HepG2 (cell line): Measurements from ENCODE around the gene SPAG5. TPM values are rescaled to one million over a fixed set of nuclear protein-coding genes. Genes with fewer than 3 reads are reported as not detected.

Experiments used
- ATAC-seq: fragments of 200-7000 bp; cut with Tn5 transposase; 3 replicates; pipeline ENCODE4 v1.9.1; 2020; ENCODE audit warnings: mild to moderate bottlenecking, moderate library complexity
- BruUV-seq: library from RNA; stranded (reverse); fragments of 400-500 nt; replicated peaks from 2 replicates; lab custom pipeline; 2021; lab: Mats Ljungman, UMichigan
- CTCF ChIA-PET: fragments of 300-600 bp; formaldehyde crosslinking; extraction: SDS; loops from one replicate; lab custom pipeline; 2021; ENCODE audit warnings: low total read pairs, inconsistent platforms, low intra/inter-chr PET ratio; lab: Yijun Ruan, JAX
- POLR2A ChIA-PET: fragments of 350-600 bp; sonication (Branson Sonifier 250); formaldehyde crosslinking; loops from one replicate; lab custom pipeline; 2020; ENCODE audit warnings: antibody characterized with exemption, inconsistent platforms; lab: Yijun Ruan, JAX
- DNase-seq: peaks from one replicate; pipeline ENCODE4 v3.0.0-alpha.2; 2015; ENCODE audit warnings: low spot score
- FAIRE-seq: peaks from 3 replicates; lab custom pipeline; 2011; peaks lifted over from hg19 to GRCh38; lab: Jason Lieb, UNC
- H2AFZ ChIP-seq: one replicate; pipeline ENCODE4 v1.6.1; 2011; ENCODE audit warnings: low read length, inconsistent platforms
- H3K27ac ChIP-seq: fragments of 300-600 bp; 3 replicates; pipeline ENCODE4 v1.8.0; 2011; ENCODE audit warnings: mixed run types, mild to moderate bottlenecking, mixed read lengths, low read length, inconsistent platforms; ENCODE audit not compliant: insufficient read depth; ENCODE audit errors: extremely low read length
- H3K27me3 ChIP-seq, 2 experiments: fragments of 200-600 bp in 1 of 2; 2 replicates in 1 of 2; 3 replicates in 1 of 2; pipeline versions ENCODE4 v1.6.0 to v1.8.0; 2011; ENCODE audit warnings: low read length in 2 of 2, mild to moderate bottlenecking in 2 of 2, moderate library complexity in 2 of 2, inconsistent platforms in 1 of 2; ENCODE audit not compliant: insufficient read depth in 2 of 2, control insufficient read depth in 1 of 2
- H3K36me3 ChIP-seq, 2 experiments: fragments of 200-600 bp in 1 of 2; replicated peaks in 1 of 2; 2 replicates in 1 of 2; 3 replicates in 1 of 2; pipeline versions ENCODE4 v1.5.1 to v1.8.0; 2011; ENCODE audit warnings: low read length in 2 of 2, inconsistent platforms in 1 of 2; ENCODE audit not compliant: insufficient read depth in 2 of 2, control insufficient read depth in 1 of 2
- H3K4me1 ChIP-seq: 2 replicates; pipeline ENCODE4 v1.5.1; 2012; ENCODE audit warnings: low read length, inconsistent platforms; ENCODE audit not compliant: insufficient read depth
- H3K4me2 ChIP-seq: 2 replicates; pipeline ENCODE4 v1.6.0; 2011; ENCODE audit warnings: low read depth, low read length, inconsistent platforms
- H3K4me3 ChIP-seq, 3 experiments: fragments of 200-600 bp in 1 of 3; sonication (generic), shearing (Covaris generic) in 1 of 3; replicated peaks in 1 of 3; 2 replicates each; pipeline ENCODE4 v1.5.1; 2011 to 2016; ENCODE audit warnings: low read length in 3 of 3, inconsistent platforms in 2 of 3, low read depth in 2 of 3, mild to moderate bottlenecking in 2 of 3, control low read depth in 1 of 3, mixed read lengths in 1 of 3; ENCODE audit not compliant: insufficient read depth in 1 of 3
- H3K79me2 ChIP-seq: one replicate; pipeline ENCODE4 v1.6.1; 2011; ENCODE audit warnings: low read length, inconsistent platforms; ENCODE audit not compliant: insufficient read depth
- H3K9ac ChIP-seq: 2 replicates; pipeline ENCODE4 v1.6.0; 2011; ENCODE audit warnings: mild to moderate bottlenecking, low read depth, low read length, inconsistent platforms; ENCODE audit not compliant: insufficient read depth
- H3K9me3 ChIP-seq: 2 replicates; pipeline ENCODE4 v1.5.1; 2012; ENCODE audit warnings: mild to moderate bottlenecking, low read length
- H4K20me1 ChIP-seq: 2 replicates; pipeline ENCODE4 v1.6.0; 2011; ENCODE audit warnings: inconsistent platforms, mild to moderate bottlenecking, low read length, moderate library complexity; ENCODE audit not compliant: insufficient read depth
- DMAP1 ChIP-seq: IDR thresholded peaks from 2 replicates; pipeline ENCODE4 v1.6.1; 2016
- ETV5 ChIP-seq: IDR thresholded peaks from 2 replicates; pipeline ENCODE4 v1.6.1; 2018; ENCODE audit warnings: missing biosample characterization, missing genetic modification reagents, inconsistent platforms, borderline replicate concordance
- GLMP ChIP-seq: sonication (generic); formaldehyde crosslinking; IDR thresholded peaks from 2 replicates; pipeline ENCODE4 v1.9.0; 2021; ENCODE audit warnings: missing genetic modification reagents, mild to moderate bottlenecking, borderline replicate concordance
- HNRNPH1 ChIP-seq: fragments of 200-400 bp; formaldehyde crosslinking; optimal IDR thresholded peaks from 2 replicates; pipeline ENCODE3; 2017; ENCODE audit warnings: mild to moderate bottlenecking, low read depth, low read length
- KLF9 ChIP-seq: IDR thresholded peaks from 2 replicates; pipeline ENCODE4 v1.6.1; 2016; ENCODE audit warnings: low read depth
- REPIN1 ChIP-seq: sonication (generic); formaldehyde crosslinking; IDR thresholded peaks from 2 replicates; pipeline ENCODE4 v1.8.0; 2022; ENCODE audit warnings: missing genetic modification reagents, low read depth, mild to moderate bottlenecking, borderline replicate concordance
- SALL1 ChIP-seq: sonication (generic); formaldehyde crosslinking; IDR thresholded peaks from 2 replicates; pipeline ENCODE4 v1.8.0; 2022; ENCODE audit warnings: mild to moderate bottlenecking, missing genetic modification reagents
- SMAD1 ChIP-seq: sonication (generic); formaldehyde crosslinking; IDR thresholded peaks from 2 replicates; pipeline ENCODE4 v1.4.0; 2020; ENCODE audit warnings: missing genetic modification reagents, low read depth, mild to moderate bottlenecking, borderline replicate concordance
- SP1 ChIP-seq, 2 experiments: fragments of 450-650 bp in 1 of 2; sonication (generic) in 1 of 2; formaldehyde crosslinking in 1 of 2; IDR thresholded peaks; 2 replicates each; pipeline versions ENCODE4 v1.4.0 to v1.6.1; 2016 to 2020; ENCODE audit warnings: missing genetic modification reagents in 1 of 2
- ZC3H4 ChIP-seq: sonication (generic); formaldehyde crosslinking; IDR thresholded peaks from 2 replicates; pipeline ENCODE4 v1.4.0; 2020; ENCODE audit warnings: missing genetic modification reagents, borderline replicate concordance
- ZFP37 ChIP-seq: sonication (generic); formaldehyde crosslinking; IDR thresholded peaks from 2 replicates; pipeline ENCODE4 v1.4.0; 2020; ENCODE audit warnings: missing genetic modification reagents, borderline replicate concordance
- ZNF224 ChIP-seq: sonication (generic); formaldehyde crosslinking; IDR thresholded peaks from 2 replicates; pipeline ENCODE4 v1.5.0; 2020; ENCODE audit warnings: mild to moderate bottlenecking, missing genetic modification reagents
- ZNF512B ChIP-seq: sonication (generic); formaldehyde crosslinking; IDR thresholded peaks from 2 replicates; pipeline ENCODE4 v1.5.1; 2020; ENCODE audit warnings: missing genetic modification reagents, mild to moderate bottlenecking, borderline replicate concordance
- ZNF652 ChIP-seq: IDR thresholded peaks from 2 replicates; pipeline ENCODE4 v1.6.1; 2016; ENCODE audit warnings: low read depth, borderline replicate concordance
- ZNF737 ChIP-seq: sonication (generic); formaldehyde crosslinking; IDR thresholded peaks from 2 replicates; pipeline ENCODE4 v1.5.0; 2020; ENCODE audit warnings: missing genetic modification reagents, mild to moderate bottlenecking, borderline replicate concordance
- WGBS: methylation state at CpG from one replicate; pipeline ENCODE4 v1.1.6; 2017; ENCODE audit warnings: low lambda C conversion rate; 5-methylcytosine and 5-hydroxymethylcytosine counted together
- in situ Hi-C: cut with HindIII; loops from 2 replicates; pipeline ENCODE4 v1.10.0; 2017; ENCODE audit warnings: low pct_unique_long_range_greater_than_20kb; ENCODE audit not compliant: extremely low pct_ligation_motif_present
- intact Hi-C: fragments of 100-400 bp; cut with micrococcal nuclease; formaldehyde crosslinking; loops from one replicate; pipeline ENCODE4 v1.10.0; 2022; ENCODE audit not compliant: unreplicated experiment
- polyA plus RNA-seq, 8 experiments: library from polyadenylated mRNA; depleted of rRNA in 3 of 8; stranded (reverse) in 7 of 8; unstranded in 1 of 8; fragments of >200 nt; fragmentation: Illumina TruSeq in 4 of 8; extraction: Trizol in 4 of 8; gene quantifications; 2 replicates each; pipeline versions ENCODE4 v1.2.1 to v1.2.3, GENCODE V29; 2011 to 2016; ENCODE audit warnings: low read depth in 4 of 8, missing spikeins in 1 of 8, mixed read lengths in 1 of 8; ENCODE audit not compliant: insufficient read depth in 1 of 8
- total RNA-seq, 5 experiments: library from RNA; depleted of rRNA; stranded (reverse); fragments of >200 nt; fragmentation: Illumina TruSeq; extraction: Trizol; gene quantifications; 2 replicates each; pipeline ENCODE4 v1.2.3, GENCODE V29; 2016; ENCODE audit warnings: low read depth in 1 of 5
- TF ChIP-seq, protein P1 (sequence below): sonication (generic); formaldehyde crosslinking; IDR thresholded peaks from 2 replicates; pipeline ENCODE4 v1.8.0; 2022; ENCODE audit warnings: missing genetic modification reagents, low read depth, mild to moderate bottlenecking, borderline replicate concordance
- TF ChIP-seq, protein P2 (sequence below): sonication (generic); formaldehyde crosslinking; IDR thresholded peaks from 2 replicates; pipeline ENCODE4 v1.4.0; 2020; ENCODE audit warnings: missing genetic modification reagents
- TF ChIP-seq, protein P3 (sequence below): sonication (generic); formaldehyde crosslinking; IDR thresholded peaks from 2 replicates; pipeline ENCODE4 v1.4.0; 2020; ENCODE audit warnings: missing genetic modification reagents

SPAG5 gene
- total and polyA plus RNA-seq, 2 of the 13 experiments (the other 11 are each of a cell fraction or from before 2014, with no cell fraction given): 41.4 to 98.0 TPM

- H3K27me3 ChIP-seq: no peaks in the 10 kb centered on the region
- CTCF ChIA-PET: no interaction called here
- no peak overlapping the region for H3K27ac ChIP-seq
- no peaks in the 10 kb centered on the region for H4K20me1 ChIP-seq
- ATAC-seq (no peak), FAIRE-seq (no peak), DNase-seq (no peak)
- H3K4me2 ChIP-seq: peak overlapping the region; percentile 59
- no peaks in the 10 kb centered on the region for H3K9me3 ChIP-seq
- H3K36me3 ChIP-seq: peaks cover 15 to 29% of the 10 kb centered on the region in 2 experiments
- H3K79me2 ChIP-seq: peaks cover 10% of the 10 kb centered on the region
- H3K9ac ChIP-seq: peak overlapping the region; percentile 49; the same call in 1 of the 2 replicates
- H2AFZ ChIP-seq: no peak overlapping the region
- peak overlapping the region in 1 of 3 experiments; percentile 63; a peak in 1 of 6 replicates for H3K4me3 ChIP-seq
- BruUV-seq: no TSS peak
- POLR2A ChIA-PET: no interaction called here
- peaks cover 53% of the 10 kb centered on the region for H3K4me1 ChIP-seq
- intact Hi-C loops (no loop called here), in situ Hi-C loops (no loop called here)
- WGBS: 95% methylated on average over 14 of the region's 14 CpGs
- TF ChIP-seq SP1 (IDR thresholded peaks at IDR 0.05) (no peak), SP1 (CRISPR knock-in tag; IDR thresholded peaks at IDR 0.05) (no peak), KLF9 (CRISPR knock-in tag) (no peak), ZNF512B (CRISPR knock-in tag) (no peak), SMAD1 (CRISPR knock-in tag) (no peak), ZC3H4 (CRISPR knock-in tag) (no peak), ZFP37 (CRISPR knock-in tag) (no peak), REPIN1 (CRISPR knock-in tag) (no peak), HNRNPH1 (no peak), GLMP (CRISPR knock-in tag) (no peak), ZNF652 (CRISPR knock-in tag) (no peak), ETV5 (CRISPR knock-in tag) (no peak), DMAP1 (CRISPR knock-in tag) (no peak), ZNF224 (no peak), SALL1 (CRISPR knock-in tag) (no peak), ZNF737 (CRISPR knock-in tag) (no peak)
- TF ChIP-seq, protein P1, sequence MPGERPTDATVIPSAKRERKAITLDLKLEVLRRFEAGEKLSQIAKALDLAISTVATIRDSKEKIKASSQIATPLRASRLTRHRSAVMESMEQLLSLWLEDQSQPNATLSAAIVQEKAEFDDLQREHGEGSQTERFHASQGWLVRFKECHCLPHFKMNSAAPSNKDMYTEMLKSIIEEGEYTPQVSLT (CRISPR knock-in tag): no peak
- TF ChIP-seq, protein P2, sequence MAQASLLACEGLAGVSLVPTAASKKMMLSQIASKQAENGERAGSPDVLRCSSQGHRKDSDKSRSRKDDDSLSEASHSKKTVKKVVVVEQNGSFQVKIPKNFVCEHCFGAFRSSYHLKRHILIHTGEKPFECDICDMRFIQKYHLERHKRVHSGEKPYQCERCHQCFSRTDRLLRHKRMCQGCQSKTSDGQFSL (CRISPR knock-in tag): no peak
- TF ChIP-seq, protein P3, sequence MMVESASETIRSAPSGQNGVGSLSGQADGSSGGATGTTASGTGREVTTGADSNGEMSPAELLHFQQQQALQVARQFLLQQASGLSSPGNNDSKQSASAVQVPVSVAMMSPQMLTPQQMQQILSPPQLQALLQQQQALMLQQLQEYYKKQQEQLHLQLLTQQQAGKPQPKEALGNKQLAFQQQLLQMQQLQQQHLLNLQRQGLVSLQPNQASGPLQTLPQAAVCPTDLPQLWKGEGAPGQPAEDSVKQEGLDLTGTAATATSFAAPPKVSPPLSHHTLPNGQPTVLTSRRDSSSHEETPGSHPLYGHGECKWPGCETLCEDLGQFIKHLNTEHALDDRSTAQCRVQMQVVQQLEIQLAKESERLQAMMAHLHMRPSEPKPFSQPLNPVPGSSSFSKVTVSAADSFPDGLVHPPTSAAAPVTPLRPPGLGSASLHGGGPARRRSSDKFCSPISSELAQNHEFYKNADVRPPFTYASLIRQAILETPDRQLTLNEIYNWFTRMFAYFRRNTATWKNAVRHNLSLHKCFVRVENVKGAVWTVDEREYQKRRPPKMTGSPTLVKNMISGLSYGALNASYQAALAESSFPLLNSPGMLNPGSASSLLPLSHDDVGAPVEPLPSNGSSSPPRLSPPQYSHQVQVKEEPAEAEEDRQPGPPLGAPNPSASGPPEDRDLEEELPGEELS (CRISPR knock-in tag): no peak
These were observed 23.6 kb downstream of the SPAG5 start for GRCh38 chr17:28575126-28575795.
